Mesenchymal stem cell (in vitro differentiated cells and primary cell): ENCODE measurements around the gene ME3.

Experiments
- DNase-seq: peaks from one replicate; pipeline ENCODE4 v3.0.0-alpha.2; 2013
- H2AFZ ChIP-seq: one replicate; pipeline ENCODE4 v1.6.1; 2013; ENCODE audit warnings: low read depth, mild to moderate bottlenecking, control low read depth, inconsistent platforms, low read length, moderate library complexity
- H2AK5ac ChIP-seq: 2 replicates; pipeline ENCODE4 v1.6.1; 2013; ENCODE audit warnings: low read length, moderate library complexity, mild to moderate bottlenecking, inconsistent platforms; ENCODE audit not compliant: severe bottlenecking
- H2BK120ac ChIP-seq: one replicate; pipeline ENCODE4 v1.6.1; 2013; ENCODE audit warnings: low read depth, mild to moderate bottlenecking, inconsistent platforms, low read length, moderate library complexity
- H2BK12ac ChIP-seq, 2 experiments: one replicate each; pipeline ENCODE4 v1.6.1; 2013; ENCODE audit warnings: inconsistent platforms in 2 of 2, low read length in 2 of 2, mild to moderate bottlenecking in 2 of 2, moderate library complexity in 2 of 2, control low read depth in 1 of 2
- H2BK15ac ChIP-seq: one replicate; pipeline ENCODE4 v1.6.1; 2013; ENCODE audit warnings: mild to moderate bottlenecking, low read depth, inconsistent platforms; ENCODE audit not compliant: poor library complexity, severe bottlenecking
- H2BK5ac ChIP-seq: 2 replicates; pipeline ENCODE4 v1.6.1; 2013; ENCODE audit warnings: low read depth, mild to moderate bottlenecking, low read length, control low read depth, inconsistent platforms; ENCODE audit not compliant: poor library complexity, severe bottlenecking
- H3K14ac ChIP-seq, 2 experiments: one replicate each; pipeline ENCODE4 v1.6.1; 2013; ENCODE audit warnings: inconsistent platforms in 2 of 2, low read length in 2 of 2, control low read depth in 1 of 2, mild to moderate bottlenecking in 1 of 2, moderate library complexity in 1 of 2
- H3K18ac ChIP-seq, 2 experiments: one replicate each; pipeline ENCODE4 v1.6.1; 2013; ENCODE audit warnings: inconsistent platforms in 2 of 2, low read length in 2 of 2, control low read depth in 1 of 2, low read depth in 1 of 2, mild to moderate bottlenecking in 1 of 2
- H3K23ac ChIP-seq, 2 experiments: one replicate each; pipeline ENCODE4 v1.6.1; 2013; ENCODE audit warnings: inconsistent platforms in 2 of 2, low read length in 2 of 2, mild to moderate bottlenecking in 2 of 2, moderate library complexity in 2 of 2, control low read depth in 1 of 2
- H3K27ac ChIP-seq: 2 replicates; pipeline ENCODE4 v1.5.1; 2013; ENCODE audit warnings: mild to moderate bottlenecking, moderate library complexity, low read length, control low read depth, inconsistent platforms; ENCODE audit not compliant: poor library complexity, severe bottlenecking
- H3K27me3 ChIP-seq, 2 experiments: 2 replicates each; pipeline versions ENCODE4 v1.6.1 to v1.7.0; 2013; ENCODE audit warnings: low read length in 2 of 2, mild to moderate bottlenecking in 2 of 2, moderate library complexity in 2 of 2, control low read depth in 1 of 2, inconsistent platforms in 1 of 2; ENCODE audit not compliant: control insufficient read depth in 1 of 2, insufficient read depth in 1 of 2
- H3K36me3 ChIP-seq, 2 experiments: 2 replicates each; pipeline versions ENCODE4 v1.6.1 to v1.7.0; 2013; ENCODE audit warnings: low read length in 2 of 2, control low read depth in 1 of 2, inconsistent platforms in 1 of 2, low read depth in 1 of 2, mild to moderate bottlenecking in 1 of 2; ENCODE audit not compliant: insufficient read depth in 2 of 2, control insufficient read depth in 1 of 2
- H3K4ac ChIP-seq, 2 experiments: one replicate each; pipeline ENCODE4 v1.6.1; 2013; ENCODE audit warnings: inconsistent platforms in 2 of 2, low read length in 2 of 2, mild to moderate bottlenecking in 2 of 2, moderate library complexity in 2 of 2, control low read depth in 1 of 2, low read depth in 1 of 2
- H3K4me1 ChIP-seq: 2 replicates; pipeline ENCODE4 v1.6.1; 2013; ENCODE audit warnings: low read depth, low read length, control low read depth; ENCODE audit not compliant: control insufficient read depth, insufficient read depth
- H3K4me2 ChIP-seq: 2 replicates; pipeline ENCODE4 v1.6.1; 2013; ENCODE audit warnings: low read length, mild to moderate bottlenecking, inconsistent platforms; ENCODE audit not compliant: poor library complexity, severe bottlenecking
- H3K4me3 ChIP-seq, 2 experiments: 2 replicates each; pipeline versions ENCODE4 v1.5.1 to v1.7.0; 2013; ENCODE audit warnings: low read length in 2 of 2, mild to moderate bottlenecking in 2 of 2, control low read depth in 1 of 2, low read depth in 1 of 2; ENCODE audit not compliant: insufficient read depth in 1 of 2
- H3K79me1 ChIP-seq: replicated peaks from 2 replicates; pipeline ENCODE4 v1.6.1; 2013; ENCODE audit warnings: mild to moderate bottlenecking, control low read depth, low read length, inconsistent platforms; ENCODE audit not compliant: poor library complexity, severe bottlenecking
- H3K9ac ChIP-seq: 2 replicates; pipeline ENCODE4 v1.7.0; 2013; ENCODE audit warnings: mild to moderate bottlenecking, low read length, moderate library complexity
- H3K9me3 ChIP-seq: 2 replicates; pipeline ENCODE4 v1.7.0; 2013; ENCODE audit warnings: mild to moderate bottlenecking, low read length; ENCODE audit not compliant: control insufficient read depth
- H4K8ac ChIP-seq: one replicate; pipeline ENCODE4 v1.6.1; 2013; ENCODE audit warnings: inconsistent platforms, mild to moderate bottlenecking, low read length, moderate library complexity
- H4K91ac ChIP-seq: one replicate; pipeline ENCODE4 v1.6.1; 2013; ENCODE audit warnings: mild to moderate bottlenecking, low read length, inconsistent platforms
- WGBS: methylation state at CpG from one replicate; pipeline ENCODE4 v1.1.7; 2013; ENCODE audit warnings: mixed read lengths; 5-methylcytosine and 5-hydroxymethylcytosine counted together

ME3 gene

DNA sequence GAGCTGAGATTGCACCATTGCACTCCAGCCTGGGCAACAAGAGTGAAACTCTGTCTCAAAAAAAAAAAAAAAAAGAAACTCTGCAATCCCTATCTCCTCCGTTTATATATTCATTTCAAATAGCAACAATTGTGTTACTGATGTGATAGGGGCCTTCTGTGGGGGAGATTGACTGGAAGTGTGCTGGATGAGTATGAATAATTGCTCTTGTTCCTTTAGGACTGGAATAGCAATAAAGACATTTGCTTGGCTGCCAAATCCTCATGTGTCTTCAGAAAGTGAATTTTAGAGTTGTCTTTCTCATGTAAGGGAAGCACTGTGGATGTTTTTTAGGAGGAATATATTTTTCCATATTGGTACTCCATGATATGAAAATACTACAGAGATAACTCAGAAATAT lies 21.1 kb upstream of the ME3 start:
- H2BK120ac ChIP-seq = no peak overlapping the region
- H2BK5ac ChIP-seq = no peak overlapping the region
- H3K36me3 ChIP-seq = no peaks in the 10 kb centered on the region
- no CpG with 5 or more reads among the region's 1 CpG for WGBS
- H2BK15ac ChIP-seq = no peak overlapping the region
- no peak overlapping the region for H3K23ac ChIP-seq
- H4K8ac ChIP-seq = no peak overlapping the region
- no peak overlapping the region for H3K4me3 ChIP-seq
- H2BK12ac ChIP-seq = no peak overlapping the region
- H3K4ac ChIP-seq = no peak overlapping the region
- peak overlapping the region; percentile 91 for H2AK5ac ChIP-seq
- H3K9me3 ChIP-seq = no peaks in the 10 kb centered on the region
- H3K9ac ChIP-seq = no peak overlapping the region
- no peak overlapping the region for H3K18ac ChIP-seq
- H3K4me2 ChIP-seq = no peak overlapping the region
- peaks cover 12% of the 10 kb centered on the region for H3K4me1 ChIP-seq
- no peaks in the 10 kb centered on the region for H3K79me1 ChIP-seq
- H3K14ac ChIP-seq = no peak overlapping the region
- no peak overlapping the region for H3K27ac ChIP-seq
- H3K27me3 ChIP-seq = no peaks in the 10 kb centered on the region
- no peak for DNase-seq
- H2AFZ ChIP-seq = no peak overlapping the region
- no peak overlapping the region for H4K91ac ChIP-seq

DNA sequence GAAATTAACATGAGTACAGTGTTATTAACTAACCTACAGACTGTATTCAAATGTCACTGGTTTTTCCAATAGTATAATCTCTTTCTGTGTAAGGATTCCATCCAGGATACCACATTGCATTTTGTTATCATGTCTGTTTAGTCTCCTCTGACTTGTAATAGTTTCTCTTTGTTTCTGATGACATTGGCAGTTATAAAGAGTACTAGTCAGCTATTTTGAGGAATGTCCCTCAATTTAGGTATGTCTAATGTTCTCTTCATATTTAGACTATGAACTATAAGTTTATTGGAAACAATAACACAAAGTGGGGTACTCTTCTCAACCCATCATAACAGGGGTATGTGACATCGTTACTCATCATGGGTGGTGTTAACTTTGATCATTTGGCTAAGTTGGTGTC lies 20.3 kb upstream of the ME3 start:
- no peaks in the 10 kb centered on the region for H3K9me3 ChIP-seq
- H2AK5ac ChIP-seq = no peak overlapping the region
- H2BK15ac ChIP-seq = no peak overlapping the region
- no peak overlapping the region for H3K4me2 ChIP-seq
- H4K91ac ChIP-seq = no peak overlapping the region
- no peak overlapping the region for H3K27ac ChIP-seq
- no peak overlapping the region for H3K23ac ChIP-seq
- no peak overlapping the region for H3K4me3 ChIP-seq
- 80% methylated on average over 1 of the region's 1 CpG for WGBS
- H3K27me3 ChIP-seq = no peaks in the 10 kb centered on the region
- no peaks in the 10 kb centered on the region for H3K36me3 ChIP-seq
- peaks cover 13% of the 10 kb centered on the region for H3K4me1 ChIP-seq
- no peak overlapping the region for H2BK5ac ChIP-seq
- H3K4ac ChIP-seq = peak overlapping the region in 1 of 2 experiments; percentile 32
- H2AFZ ChIP-seq = no peak overlapping the region
- no peak overlapping the region for H2BK12ac ChIP-seq
- peak overlapping the region in 1 of 2 experiments; percentile 50 for H3K18ac ChIP-seq
- DNase-seq = no peak
- H3K9ac ChIP-seq = no peak overlapping the region
- no peak overlapping the region for H2BK120ac ChIP-seq
- H3K14ac ChIP-seq = no peak overlapping the region
- no peak overlapping the region for H4K8ac ChIP-seq
- no peaks in the 10 kb centered on the region for H3K79me1 ChIP-seq

DNA sequence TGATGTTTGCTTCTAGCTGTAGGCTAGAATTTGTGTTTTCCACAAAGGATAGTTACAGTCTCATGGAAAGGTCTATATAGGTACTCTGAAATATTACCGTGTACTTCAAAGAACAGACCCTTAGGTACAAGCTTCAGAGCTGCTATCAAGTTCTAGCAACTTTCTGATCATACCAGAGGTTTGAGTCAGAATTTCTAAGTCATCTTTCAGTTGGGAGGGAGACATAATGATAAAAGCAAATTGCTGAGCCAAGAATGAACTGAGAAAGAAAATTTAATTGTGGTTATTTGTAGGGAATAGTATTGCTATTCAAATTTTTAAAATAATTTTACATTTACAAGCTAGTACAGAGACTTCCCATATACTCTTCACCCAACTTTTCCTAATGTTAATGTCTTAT lies 19.9 kb upstream of the ME3 start:
- no peak for DNase-seq
- Histone ChIP-seq H3K14ac (no peak overlapping the region), H3K9ac (no peak overlapping the region), H4K8ac (no peak overlapping the region), H2BK12ac (no peak overlapping the region), H3K27ac (no peak overlapping the region), H2BK120ac (no peak overlapping the region), H3K4me3 (no peak overlapping the region), H3K79me1 (no peaks in the 10 kb centered on the region), H2BK15ac (no peak overlapping the region), H2BK5ac (no peak overlapping the region), H3K4me1 (peaks cover 13% of the 10 kb centered on the region), H3K36me3 (no peaks in the 10 kb centered on the region), H3K27me3 (no peaks in the 10 kb centered on the region), H3K4ac (no peak overlapping the region), H4K91ac (no peak overlapping the region), H3K18ac (no peak overlapping the region), H2AK5ac (no peak overlapping the region), H3K4me2 (no peak overlapping the region), H3K9me3 (no peaks in the 10 kb centered on the region), H2AFZ (no peak overlapping the region), H3K23ac (no peak overlapping the region)
- no CpG with 5 or more reads among the region's 1 CpG for WGBS

DNA sequence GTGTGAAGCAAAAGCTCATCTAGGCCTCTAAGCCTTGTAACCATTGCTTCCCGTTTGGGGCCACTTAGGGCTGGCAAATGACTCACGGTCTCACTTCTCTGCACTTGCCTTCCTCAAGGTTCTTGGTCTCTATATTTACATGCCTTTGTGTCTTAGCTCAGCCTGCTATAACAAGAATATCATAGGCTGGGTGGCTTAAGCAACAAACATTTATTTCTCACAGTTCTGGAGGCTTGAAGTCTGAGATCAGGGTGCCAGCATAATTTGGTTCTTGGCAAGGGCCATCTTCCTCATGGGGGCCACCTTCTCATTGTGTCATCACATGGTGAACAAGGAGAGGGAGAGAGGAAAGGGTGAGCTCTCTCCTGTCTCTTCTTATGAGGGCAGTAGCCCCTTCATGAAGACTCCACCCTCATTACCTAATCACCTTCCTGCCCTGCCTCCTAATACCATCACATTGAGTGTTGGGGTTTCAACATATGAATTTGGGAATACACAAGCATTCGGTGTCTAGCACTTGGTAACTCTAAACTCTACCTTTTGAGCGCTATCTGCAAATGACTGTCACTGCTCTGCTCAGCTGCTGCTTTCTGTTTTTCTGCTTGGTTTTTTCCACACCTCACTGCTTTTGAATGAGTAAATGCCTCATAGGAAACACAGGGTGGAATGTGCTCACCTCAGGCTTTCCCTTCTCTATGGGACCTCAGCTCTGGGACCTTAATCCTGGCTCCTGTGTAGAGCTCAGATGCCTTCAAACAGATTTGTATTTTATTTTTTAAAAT lies 16.2 kb upstream of the ME3 start:
- Histone ChIP-seq H3K9me3 (no peaks in the 10 kb centered on the region), H3K4me3 (no peak overlapping the region), H2AK5ac (peak overlapping the region; percentile 27), H3K9ac (no peak overlapping the region), H2BK12ac (peak overlapping the region; percentile 70 to 96), H2BK120ac (peak overlapping the region; percentile 37), H2BK15ac (no peak overlapping the region), H4K8ac (peak overlapping the region; percentile 50), H2BK5ac (peak overlapping the region; percentile 69), H3K27ac (peak overlapping the region; percentile 93), H3K23ac (no peak overlapping the region), H3K14ac (no peak overlapping the region), H3K18ac (peak overlapping the region; percentile 56 to 85), H3K4me1 (peaks cover 7% of the 10 kb centered on the region), H2AFZ (no peak overlapping the region), H3K4me2 (peak overlapping the region; percentile 15), H3K79me1 (no peaks in the 10 kb centered on the region), H3K36me3 (no peaks in the 10 kb centered on the region), H3K4ac (peak overlapping the region in 1 of 2 experiments; percentile 6), H4K91ac (peak overlapping the region; percentile 47), H3K27me3 (no peaks in the 10 kb centered on the region)
- 43% methylated on average over 4 of the region's 4 CpGs for WGBS
- DNase-seq = peak; percentile 97
